ENCODE measurements around the gene MAP2K6. TPM values are rescaled to one million over a fixed set of nuclear protein-coding genes. Genes with fewer than 3 reads are reported as not detected.

The MAP2K6 gene
- total RNA-seq, 1 experiment from 2014 or later: 43.0 TPM

DNA sequence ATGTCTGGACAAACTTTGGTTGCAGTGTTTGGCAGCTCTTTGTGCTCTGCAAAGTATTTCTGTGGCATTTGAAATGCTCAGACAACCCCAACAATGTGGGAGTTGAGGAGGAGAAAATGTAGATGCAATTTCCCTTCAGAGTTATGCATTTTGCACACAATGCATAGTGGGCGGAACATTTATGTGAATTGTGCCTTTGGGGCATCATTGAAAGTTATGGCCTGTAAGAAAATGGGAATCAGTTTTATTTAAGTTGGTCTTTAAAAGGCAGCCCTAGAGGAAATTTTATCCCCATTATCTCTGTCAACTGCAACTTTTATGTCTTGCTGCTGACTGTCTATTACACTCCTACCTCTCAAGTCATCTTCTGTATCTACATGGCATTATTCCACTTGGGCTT lies 176.2 kb downstream of the MAP2K6 start (continued):
- TF ChIP-seq ARID4B (CRISPR knock-in tag; IDR thresholded peaks at IDR 0.05; ENCODE audit: borderline replicate concordance) (no peak), ETV6 (CRISPR knock-in tag; IDR thresholded peaks at IDR 0.05) (no peak), GTF2I (CRISPR knock-in tag; conservative IDR thresholded peaks at IDR 0.05) (no peak), ZNF138 (CRISPR knock-in tag; conservative IDR thresholded peaks at IDR 0.05) (no peak)

DNA sequence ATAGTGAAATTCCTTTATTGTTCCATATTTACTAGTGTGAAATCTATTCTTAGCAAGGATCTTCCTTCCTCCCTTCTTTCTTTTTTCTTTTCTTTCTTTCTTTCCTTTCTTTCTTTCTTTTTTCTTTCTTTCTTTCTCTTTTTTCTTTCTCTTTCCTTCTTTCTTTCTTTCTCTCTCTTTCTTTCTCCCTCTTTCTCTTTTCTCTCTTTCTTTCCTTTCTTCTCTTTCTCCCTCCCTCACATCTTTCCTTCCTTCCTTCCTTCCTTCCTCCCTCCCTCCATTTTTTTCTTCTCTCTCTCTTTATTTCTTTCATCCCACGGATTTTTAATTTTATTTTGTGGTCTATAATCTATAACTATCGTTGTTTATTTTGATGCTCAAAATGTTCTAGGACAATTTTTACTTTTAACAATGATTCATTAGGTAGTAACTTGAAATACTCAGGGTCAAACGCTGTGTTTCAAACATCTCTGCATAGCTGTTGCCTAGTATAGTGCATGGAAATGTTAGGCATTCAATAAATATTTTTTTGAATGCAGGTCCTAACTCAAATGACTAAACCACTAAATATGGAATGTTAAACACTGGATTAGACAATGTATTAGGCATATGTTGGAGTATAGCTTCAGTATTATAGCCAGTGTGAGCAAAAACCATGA lies 178.3 kb downstream of the MAP2K6 start:
- no peak for DNase-seq (ENCODE audit: low spot score)
- CTCF ChIA-PET: no interaction called here
- Mint-ChIP-seq H3K27me3 (ENCODE audit: low read depth) (peaks cover 3% of the 10 kb centered on the region; the same call in 1 of the 2 replicates), H3K36me3 (no peaks in the 10 kb centered on the region), H3K9me3 (peaks cover 5% of the 10 kb centered on the region; the same call in 1 of the 2 replicates), H3K27ac (no peak overlapping the region), H3K4me1 (peaks cover 8% of the 10 kb centered on the region), H3K4me3 (no peak overlapping the region)
- no peak for ATAC-seq
- POLR2A ChIA-PET: no interaction called here
- TF ChIP-seq, protein P1, sequence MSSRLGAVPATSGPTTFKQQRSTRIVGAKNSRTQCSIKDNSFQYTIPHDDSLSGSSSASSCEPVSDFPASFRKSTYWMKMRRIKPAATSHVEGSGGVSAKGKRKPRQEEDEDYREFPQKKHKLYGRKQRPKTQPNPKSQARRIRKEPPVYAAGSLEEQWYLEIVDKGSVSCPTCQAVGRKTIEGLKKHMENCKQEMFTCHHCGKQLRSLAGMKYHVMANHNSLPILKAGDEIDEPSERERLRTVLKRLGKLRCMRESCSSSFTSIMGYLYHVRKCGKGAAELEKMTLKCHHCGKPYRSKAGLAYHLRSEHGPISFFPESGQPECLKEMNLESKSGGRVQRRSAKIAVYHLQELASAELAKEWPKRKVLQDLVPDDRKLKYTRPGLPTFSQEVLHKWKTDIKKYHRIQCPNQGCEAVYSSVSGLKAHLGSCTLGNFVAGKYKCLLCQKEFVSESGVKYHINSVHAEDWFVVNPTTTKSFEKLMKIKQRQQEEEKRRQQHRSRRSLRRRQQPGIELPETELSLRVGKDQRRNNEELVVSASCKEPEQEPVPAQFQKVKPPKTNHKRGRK (CRISPR knock-in tag; IDR thresholded peaks at IDR 0.05; ENCODE audit: borderline replicate concordance): 0 out of 2 replicates have a peak, but pooled peaks have one; percentile 67
- TF ChIP-seq SOX15 (CRISPR knock-in tag; IDR thresholded peaks at IDR 0.05): no peak

GRCh38 chr17:69593351-69593715 lies 178.8 kb downstream of the MAP2K6 start:
- no peak overlapping the region for H3K27ac Mint-ChIP-seq
- H3K4me3 Mint-ChIP-seq: no peak overlapping the region
- DNase-seq (ENCODE audit: low spot score) (no peak), ATAC-seq (no peak)
- H3K27me3 Mint-ChIP-seq (ENCODE audit: low read depth): peaks cover 3% of the 10 kb centered on the region; the same call in 1 of the 2 replicates
- peaks cover 5% of the 10 kb centered on the region; the same call in 1 of the 2 replicates for H3K9me3 Mint-ChIP-seq
- ChIA-PET POLR2A (no interaction called here), CTCF (interaction anchor here (3.3 kb wide), 1 partner anchor 14 kb away, joined by 18 read pairs; no protein-coding TSS in a partner anchor)
- peaks cover 7% of the 10 kb centered on the region for H3K4me1 Mint-ChIP-seq
- no peaks in the 10 kb centered on the region for H3K36me3 Mint-ChIP-seq
- no peak for TF ChIP-seq ZNF121 (CRISPR knock-in tag; IDR thresholded peaks at IDR 0.05)
- no peak for TF ChIP-seq TEAD4 (CRISPR knock-in tag; IDR thresholded peaks at IDR 0.05)
- TF ChIP-seq JAZF1 (CRISPR knock-in tag; IDR thresholded peaks at IDR 0.05): no peak
- no peak for TF ChIP-seq NR2C2 (CRISPR knock-in tag; IDR thresholded peaks at IDR 0.05)
- TF ChIP-seq ZNF423 (CRISPR knock-in tag; IDR thresholded peaks at IDR 0.05): no peak
- TF ChIP-seq CBFB (CRISPR knock-in tag; IDR thresholded peaks at IDR 0.05; ENCODE audit: low read depth): no peak
- TF ChIP-seq MYBL2 (CRISPR knock-in tag; IDR thresholded peaks at IDR 0.05): no peak
- TF ChIP-seq SMAD4 (CRISPR knock-in tag; IDR thresholded peaks at IDR 0.05): no peak
- TF ChIP-seq KAT7 (CRISPR knock-in tag; IDR thresholded peaks at IDR 0.05; ENCODE audit: borderline replicate concordance): no peak
- no peak for TF ChIP-seq OVOL2 (CRISPR knock-in tag; IDR thresholded peaks at IDR 0.05; ENCODE audit: borderline replicate concordance)

DNA sequence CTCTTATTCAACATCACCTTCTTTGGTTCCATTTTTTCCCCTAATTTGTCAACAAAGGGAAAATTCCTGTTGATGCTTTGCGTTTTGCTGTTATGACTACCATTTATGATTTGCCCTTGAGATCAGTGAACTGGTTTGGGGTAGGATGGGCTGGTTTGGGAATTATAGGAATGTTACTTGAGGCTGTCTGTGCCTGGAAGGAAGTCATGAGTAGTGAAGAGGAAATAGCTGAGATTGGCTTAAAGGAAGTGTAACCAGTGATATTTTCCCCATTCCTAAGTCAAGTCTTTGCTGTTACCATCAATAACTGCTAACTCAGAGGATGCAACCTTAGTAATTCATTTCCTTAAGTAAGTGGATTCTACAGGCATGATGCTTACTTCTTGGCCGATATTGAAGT lies 179.2 kb downstream of the MAP2K6 start:
- peaks cover 3% of the 10 kb centered on the region; the same call in 1 of the 2 replicates for H3K27me3 Mint-ChIP-seq (ENCODE audit: low read depth)
- H3K36me3 Mint-ChIP-seq: no peaks in the 10 kb centered on the region
- no peak overlapping the region for H3K27ac Mint-ChIP-seq
- peaks cover 3% of the 10 kb centered on the region for H3K4me1 Mint-ChIP-seq
- ATAC-seq (no peak), DNase-seq (ENCODE audit: low spot score) (no peak)
- CTCF ChIA-PET: interaction anchor here (3.3 kb wide), 1 partner anchor 13 kb away, joined by 18 read pairs; no protein-coding TSS in a partner anchor
- POLR2A ChIA-PET: no interaction called here
- H3K9me3 Mint-ChIP-seq: peaks cover 5% of the 10 kb centered on the region; the same call in 1 of the 2 replicates
- no peak overlapping the region for H3K4me3 Mint-ChIP-seq
- TF ChIP-seq, protein P2, sequence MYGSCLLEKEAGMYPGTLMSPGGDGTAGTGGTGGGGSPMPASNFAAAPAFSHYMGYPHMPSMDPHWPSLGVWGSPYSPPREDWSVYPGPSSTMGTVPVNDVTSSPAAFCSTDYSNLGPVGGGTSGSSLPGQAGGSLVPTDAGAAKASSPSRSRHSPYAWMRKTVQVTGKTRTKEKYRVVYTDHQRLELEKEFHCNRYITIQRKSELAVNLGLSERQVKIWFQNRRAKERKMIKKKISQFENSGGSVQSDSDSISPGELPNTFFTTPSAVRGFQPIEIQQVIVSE (CRISPR knock-in tag; IDR thresholded peaks at IDR 0.05; ENCODE audit: borderline replicate concordance): no peak
- no peak for TF ChIP-seq ZNF416 (CRISPR knock-in tag; IDR thresholded peaks at IDR 0.05)
- TF ChIP-seq ZNF138 (CRISPR knock-in tag; conservative IDR thresholded peaks at IDR 0.05): no peak
- TF ChIP-seq ESRRA (CRISPR knock-in tag; IDR thresholded peaks at IDR 0.05; ENCODE audit: borderline replicate concordance): no peak
- TF ChIP-seq, protein P3, sequence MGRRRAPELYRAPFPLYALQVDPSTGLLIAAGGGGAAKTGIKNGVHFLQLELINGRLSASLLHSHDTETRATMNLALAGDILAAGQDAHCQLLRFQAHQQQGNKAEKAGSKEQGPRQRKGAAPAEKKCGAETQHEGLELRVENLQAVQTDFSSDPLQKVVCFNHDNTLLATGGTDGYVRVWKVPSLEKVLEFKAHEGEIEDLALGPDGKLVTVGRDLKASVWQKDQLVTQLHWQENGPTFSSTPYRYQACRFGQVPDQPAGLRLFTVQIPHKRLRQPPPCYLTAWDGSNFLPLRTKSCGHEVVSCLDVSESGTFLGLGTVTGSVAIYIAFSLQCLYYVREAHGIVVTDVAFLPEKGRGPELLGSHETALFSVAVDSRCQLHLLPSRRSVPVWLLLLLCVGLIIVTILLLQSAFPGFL (CRISPR knock-in tag; IDR thresholded peaks at IDR 0.05; ENCODE audit: borderline replicate concordance): no peak
- no peak for TF ChIP-seq PRRX2 (CRISPR knock-in tag; IDR thresholded peaks at IDR 0.05)
- no peak for TF ChIP-seq TP53 (CRISPR knock-in tag; IDR thresholded peaks at IDR 0.05)
- no peak for TF ChIP-seq ZNF317 (CRISPR knock-in tag; IDR thresholded peaks at IDR 0.05; ENCODE audit: borderline replicate concordance, low read depth)
